Activated naive CD4-positive, alpha-beta T cell treated with Interleukin-2 at 50 U/mL for 16 hours (primary cell): ENCODE data around the gene NLK.
"Not testable (repeated sequence)": the region's sequence is repeated elsewhere in the genome, so short reads cannot be mapped to it uniquely, and the experiment has no call there.

ENCODE experiments used
- DNase-seq: peaks from one replicate; pipeline ENCODE4 v3.0.0-alpha.2; 2020

Gene NLK

GRCh38 chr17:28169621-28170349 is 127.3 kb downstream of the NLK start:
- no peak for DNase-seq

GRCh38 chr17:28170771-28171170 is 128.3 kb downstream of the NLK start:
- no peak for DNase-seq

- DNase-seq: no peak
Observed at GRCh38 chr17:28173031-28173561, 130.6 kb downstream of the NLK start.

- DNase-seq: no peak
Observed at GRCh38 chr17:28173801-28174200, 131.3 kb downstream of the NLK start.

GRCh38 chr17:28174352-28175046 is 132.0 kb downstream of the NLK start:
- peak; percentile 36 for DNase-seq

- DNase-seq: no peak
Observed at GRCh38 chr17:28177351-28177750, 134.9 kb downstream of the NLK start.

- DNase-seq: no peak
Observed at GRCh38 chr17:28178800-28179199, 136.3 kb downstream of the NLK start.

- no peak for DNase-seq
Observed at GRCh38 chr17:28180449-28180848, 138.0 kb downstream of the NLK start.

GRCh38 chr17:28181568-28181967 is 139.1 kb downstream of the NLK start:
- DNase-seq: no peak

- no peak for DNase-seq
Observed at GRCh38 chr17:28182559-28182958, 140.1 kb downstream of the NLK start.

GRCh38 chr17:28185658-28186057 is 143.2 kb downstream of the NLK start:
- no peak for DNase-seq

GRCh38 chr17:28186472-28186871 is 144.0 kb downstream of the NLK start:
- not testable (repeated sequence) for DNase-seq

GRCh38 chr17:28187931-28188330 is 145.5 kb downstream of the NLK start:
- no peak for DNase-seq

GRCh38 chr17:28188841-28189263 is 146.4 kb downstream of the NLK start:
- DNase-seq: no peak

GRCh38 chr17:28189667-28190066 is 147.2 kb downstream of the NLK start:
- no peak for DNase-seq

GRCh38 chr17:28191018-28191417 is 148.5 kb downstream of the NLK start:
- no peak for DNase-seq

- no peak for DNase-seq
Observed at GRCh38 chr17:28193241-28193640, 150.8 kb downstream of the NLK start.

GRCh38 chr17:28194382-28194781 is 151.9 kb downstream of the NLK start:
- DNase-seq: no peak

GRCh38 chr17:28196636-28197035 is 154.2 kb downstream of the NLK start:
- no peak for DNase-seq

- DNase-seq: no peak
Observed at GRCh38 chr17:28199115-28199514, 156.6 kb downstream of the NLK start.

- DNase-seq: no peak
Observed at GRCh38 chr17:28199728-28200127, 157.3 kb downstream of the NLK start.

- no peak for DNase-seq
Observed at GRCh38 chr17:28201315-28201714, 158.8 kb downstream of the NLK start.

GRCh38 chr17:28204244-28204643 is 161.8 kb downstream of the NLK start:
- no peak for DNase-seq

- DNase-seq: no peak
Observed at GRCh38 chr17:28204751-28205150, 162.3 kb downstream of the NLK start.
